Activated gamma-delta T cell (primary cell): ENCODE data around the gene FYN.
"Not testable (repeated sequence)": the region's sequence is repeated elsewhere in the genome, so short reads cannot be mapped to it uniquely, and the experiment has no call there.

Experiments used
- DNase-seq: peaks from one replicate; lab custom pipeline; 2025; lab: John Stamatoyannopoulos, UW

FYN gene

DNA sequence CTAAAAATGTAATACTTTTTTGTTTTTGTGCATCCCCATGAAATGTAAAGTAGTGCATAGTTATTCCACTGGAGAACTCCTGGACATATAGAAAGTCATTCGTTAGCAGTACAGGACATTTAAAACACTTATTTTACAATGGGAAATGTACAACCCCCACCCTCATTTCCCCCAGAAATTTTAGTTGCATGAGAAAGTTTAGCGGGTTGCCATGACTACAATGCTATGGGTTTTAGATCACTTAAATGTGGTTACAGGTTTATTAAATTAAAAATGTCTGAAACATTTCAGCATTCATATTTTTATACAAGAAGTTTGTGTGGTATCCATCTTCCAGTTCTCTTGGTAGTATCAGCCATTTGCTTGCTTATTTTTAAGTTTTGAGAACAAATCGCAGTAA lies 212.7 kb downstream of the FYN start:
- no peak for DNase-seq

DNA sequence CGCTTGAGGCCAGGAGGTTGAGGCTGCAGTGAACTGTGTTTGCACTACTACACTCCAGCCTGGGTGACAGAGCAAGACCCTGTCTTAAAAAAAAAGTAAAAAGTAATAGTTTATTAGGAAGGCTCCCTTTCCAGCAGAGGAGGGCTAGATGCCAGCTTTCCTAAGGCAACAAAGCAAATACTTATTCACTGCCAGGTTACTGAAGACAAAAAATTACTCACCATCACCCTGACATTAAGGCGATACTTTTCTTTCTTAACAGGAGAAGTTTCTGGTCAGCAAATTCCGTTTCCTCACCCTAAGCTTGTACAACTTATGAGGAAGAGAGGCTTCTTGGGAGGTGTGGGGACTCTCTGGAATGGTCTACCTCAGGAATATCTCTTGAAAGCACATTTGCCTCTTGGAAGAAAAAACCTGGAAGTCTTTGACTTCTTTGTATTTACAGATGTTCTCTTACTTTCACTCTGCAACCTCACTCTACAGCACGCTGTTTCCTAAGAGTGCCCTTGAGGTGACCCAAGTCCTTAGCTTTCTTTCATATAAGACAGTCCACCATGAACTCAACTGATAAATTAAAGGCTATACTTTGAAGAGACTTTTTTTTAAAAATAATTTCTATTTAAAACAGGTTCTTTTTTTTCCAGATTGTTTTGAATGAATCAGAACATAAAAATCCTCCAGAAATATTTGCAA lies 214.6 kb downstream of the FYN start:
- DNase-seq = no peak

DNA sequence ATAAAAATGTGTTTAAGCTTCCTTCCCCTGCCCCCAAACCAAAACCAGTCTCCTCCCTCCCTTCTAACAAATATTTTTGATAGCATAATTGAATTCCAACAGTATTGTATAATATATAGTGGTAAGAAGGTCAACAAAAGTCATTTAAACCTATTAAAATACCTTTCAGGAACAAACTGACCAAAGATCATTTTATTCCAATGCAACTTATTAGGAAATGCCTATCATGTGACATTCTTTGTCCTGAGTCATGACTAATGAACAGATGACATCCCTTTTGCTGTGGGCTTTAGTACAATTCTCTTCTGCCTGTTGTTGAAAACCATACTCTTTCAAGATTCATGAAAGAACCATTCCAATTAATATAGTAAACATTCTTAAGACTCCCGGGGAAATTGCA lies 216.1 kb downstream of the FYN start:
- no peak for DNase-seq

DNA sequence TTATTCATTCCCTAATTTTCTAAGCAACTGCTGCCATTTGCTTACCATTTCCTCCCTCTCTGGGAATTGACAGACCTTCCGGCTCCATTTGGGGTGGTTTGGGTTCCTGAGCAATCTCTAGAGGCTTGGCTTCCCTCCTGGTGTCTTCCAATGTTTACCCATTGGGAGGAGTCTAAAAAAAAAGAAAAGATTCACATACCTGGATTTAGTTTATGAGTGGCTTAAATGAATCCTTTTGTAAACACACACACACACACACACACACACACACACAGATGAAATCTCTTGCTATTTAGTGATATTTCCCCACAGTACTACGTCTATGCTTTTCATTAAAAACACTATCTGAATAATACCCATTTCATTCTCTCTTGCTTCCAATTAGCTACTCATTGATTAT lies 219.3 kb downstream of the FYN start:
- no peak for DNase-seq

DNA sequence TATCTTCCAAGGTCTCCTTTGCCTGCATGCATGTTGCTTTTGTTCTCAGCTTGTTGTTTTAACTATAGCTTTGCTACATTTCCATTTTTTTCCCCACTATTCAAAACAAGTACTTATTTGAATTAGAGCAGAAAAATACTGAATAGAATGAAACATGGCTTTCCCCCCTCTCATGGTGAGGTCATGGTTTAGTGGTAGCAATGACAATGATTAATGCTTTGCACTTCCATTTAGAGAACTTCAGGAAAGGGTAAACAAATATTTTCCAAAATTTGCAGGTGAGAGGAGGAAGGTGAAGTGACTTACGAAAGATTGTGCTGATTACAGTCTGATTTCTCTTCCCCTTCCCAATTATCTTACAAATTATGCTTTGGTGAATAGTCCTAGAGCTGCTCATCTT lies 219.8 kb downstream of the FYN start:
- no peak for DNase-seq

DNA sequence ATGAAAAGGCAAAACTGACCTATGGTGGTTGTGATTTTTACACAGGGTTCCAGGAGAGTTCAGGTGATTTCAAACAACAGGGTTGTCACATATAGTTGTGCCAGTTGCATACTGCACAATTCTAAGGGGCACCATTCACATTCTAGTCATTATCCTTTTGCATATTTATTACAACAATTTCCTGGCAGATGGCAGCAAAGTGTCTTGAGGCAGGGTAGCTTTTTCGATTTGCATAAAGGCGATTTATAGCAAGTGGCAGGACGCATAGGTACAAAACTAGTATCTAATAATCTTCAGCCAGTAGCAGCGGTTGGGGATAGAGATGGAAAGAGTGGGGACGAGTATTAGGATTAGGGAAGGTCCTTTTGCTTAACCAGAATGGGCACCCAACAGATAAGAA lies 221.1 kb downstream of the FYN start:
- DNase-seq = no peak

DNA sequence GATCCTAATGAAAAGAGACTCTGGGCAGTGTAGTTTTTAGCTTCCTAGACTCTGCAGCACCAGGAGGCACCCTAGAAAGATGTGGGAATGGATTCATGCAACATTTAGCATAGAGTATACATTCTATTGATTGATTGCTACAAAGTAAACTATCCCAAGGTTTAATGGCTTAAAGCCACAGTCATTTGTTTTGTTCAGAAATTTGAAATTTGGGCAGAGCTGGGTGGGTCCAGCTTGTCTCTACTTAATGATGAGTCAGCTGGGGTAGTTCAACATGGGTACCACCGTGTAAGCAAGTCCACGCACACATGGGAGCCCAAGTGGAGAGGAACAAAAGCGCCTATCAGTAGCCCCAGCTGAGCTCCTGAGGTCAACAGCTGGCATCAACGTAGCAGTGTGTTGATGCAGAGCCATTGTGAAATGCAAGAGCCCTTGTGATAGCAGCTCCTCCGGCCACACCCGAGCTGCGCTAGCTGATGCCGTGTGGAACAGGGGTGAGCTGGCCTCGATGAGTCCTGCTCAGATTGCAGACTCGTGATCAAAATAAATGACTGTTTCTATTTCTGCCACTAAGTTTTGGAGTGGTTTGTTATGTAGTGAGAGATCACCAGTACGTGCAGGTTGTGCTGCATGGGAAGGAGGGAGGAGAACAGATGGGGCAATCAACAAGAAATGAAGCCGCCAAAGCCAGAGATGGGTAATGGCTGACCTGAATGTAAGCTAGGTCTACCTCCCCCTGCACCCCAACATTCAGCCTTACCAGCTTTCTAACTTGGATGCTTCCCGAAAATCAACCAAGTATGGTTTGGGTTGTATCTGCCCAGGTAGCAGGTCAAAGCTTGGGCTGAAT lies 221.8 kb downstream of the FYN start:
- DNase-seq = no peak

DNA sequence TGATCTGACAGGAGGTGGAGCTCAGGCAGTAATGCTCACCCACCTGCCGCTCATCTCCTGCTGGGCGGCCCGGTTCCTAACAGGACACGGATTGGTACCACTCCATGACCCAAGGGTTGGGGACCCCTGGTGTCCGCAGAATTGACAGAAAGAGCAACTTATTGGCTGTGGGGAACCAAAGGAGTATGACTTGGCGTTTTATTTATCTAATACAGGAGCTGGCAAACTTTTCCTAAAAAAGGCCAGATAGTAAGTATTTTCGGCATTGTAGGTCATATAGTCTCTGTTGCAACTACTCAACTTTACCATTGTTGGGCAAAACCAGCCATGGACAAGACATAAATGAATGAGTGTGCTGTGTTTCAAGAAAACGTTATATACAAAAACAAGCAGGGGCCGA lies 223.2 kb downstream of the FYN start:
- DNase-seq = no peak

DNA sequence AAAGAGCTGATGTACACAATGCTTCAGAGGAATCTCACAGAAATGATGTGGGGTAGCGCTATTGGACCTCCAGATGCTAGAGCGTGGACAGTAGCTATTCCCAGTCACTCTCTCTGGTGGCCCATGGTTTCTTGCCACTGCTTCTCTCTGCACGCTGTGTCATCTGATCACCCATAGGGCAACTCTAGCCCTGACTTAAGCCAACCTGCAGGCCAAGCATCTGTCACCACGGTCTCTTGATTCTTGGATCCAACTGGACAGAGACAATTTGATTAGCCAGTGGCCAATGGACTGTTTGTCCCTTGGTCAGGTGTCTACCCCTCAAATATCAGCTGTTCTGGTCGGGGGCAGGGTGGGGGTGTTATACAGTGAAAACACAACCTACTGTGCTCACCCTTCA lies 225.2 kb downstream of the FYN start:
- DNase-seq = no peak

DNA sequence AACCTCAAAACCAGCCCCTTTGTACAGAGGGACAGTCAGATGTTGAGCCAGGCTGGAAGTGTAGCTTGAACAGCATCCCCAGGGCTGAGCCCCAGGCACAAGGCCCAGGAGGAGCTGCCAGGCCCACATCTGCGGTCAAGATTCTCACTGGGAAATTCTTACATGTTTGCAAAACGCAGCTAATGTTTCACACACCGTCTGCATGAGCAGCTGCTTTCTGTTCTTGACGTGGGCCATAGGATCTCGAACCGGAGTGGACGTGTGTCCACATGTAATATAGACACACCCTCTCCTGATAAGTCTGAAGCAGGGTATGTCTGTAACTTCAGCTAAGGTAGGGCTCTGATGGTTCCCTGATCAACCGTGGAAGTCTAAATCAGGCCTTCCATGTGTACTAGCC lies 226.3 kb downstream of the FYN start:
- no peak for DNase-seq

DNA sequence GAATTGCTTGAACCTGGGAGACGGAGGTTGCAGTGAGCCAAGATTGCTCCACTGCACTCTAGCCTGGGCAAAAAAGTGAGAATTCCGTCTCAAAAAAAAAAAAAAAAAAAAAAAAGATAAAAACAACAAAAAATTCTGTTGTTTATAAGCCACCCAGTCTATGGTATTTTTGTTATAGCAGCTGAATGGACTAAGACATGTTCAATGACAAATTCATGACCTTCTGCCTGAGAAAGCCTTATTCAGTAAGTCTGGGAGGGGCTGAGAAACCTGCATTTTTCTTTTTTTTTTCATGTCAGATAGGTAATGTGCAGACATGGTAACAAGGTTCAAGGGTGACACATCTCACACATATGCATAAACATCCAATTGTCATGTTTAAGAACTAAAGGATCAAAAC lies 227.2 kb downstream of the FYN start:
- no peak for DNase-seq

DNA sequence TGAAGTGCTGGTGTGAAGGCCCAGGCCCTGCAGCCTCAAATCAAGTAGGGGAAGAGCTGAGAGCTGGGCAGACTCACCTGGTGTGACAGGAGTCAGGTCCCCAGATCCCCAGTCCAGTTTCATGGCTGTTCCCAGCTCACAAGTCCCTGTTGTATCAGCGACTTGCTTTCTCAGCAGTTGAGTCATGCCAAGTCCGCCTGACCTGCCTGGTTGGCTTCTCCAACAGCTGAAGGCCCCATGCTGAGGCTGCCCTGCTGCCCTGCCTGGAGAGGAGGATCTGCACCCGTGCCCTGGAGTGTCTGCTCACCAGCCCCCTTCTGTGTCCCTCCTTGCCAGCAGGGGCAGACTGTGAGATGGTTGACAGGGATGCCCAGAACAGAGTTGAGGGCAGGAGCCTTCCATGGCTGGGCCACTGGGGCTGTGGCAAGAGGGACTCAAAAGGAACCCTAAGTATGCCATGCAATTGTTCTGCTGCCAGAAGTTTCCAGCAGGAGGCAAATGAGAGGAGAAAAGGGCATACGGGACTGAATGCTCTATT lies 228.3 kb downstream of the FYN start:
- no peak for DNase-seq

DNA sequence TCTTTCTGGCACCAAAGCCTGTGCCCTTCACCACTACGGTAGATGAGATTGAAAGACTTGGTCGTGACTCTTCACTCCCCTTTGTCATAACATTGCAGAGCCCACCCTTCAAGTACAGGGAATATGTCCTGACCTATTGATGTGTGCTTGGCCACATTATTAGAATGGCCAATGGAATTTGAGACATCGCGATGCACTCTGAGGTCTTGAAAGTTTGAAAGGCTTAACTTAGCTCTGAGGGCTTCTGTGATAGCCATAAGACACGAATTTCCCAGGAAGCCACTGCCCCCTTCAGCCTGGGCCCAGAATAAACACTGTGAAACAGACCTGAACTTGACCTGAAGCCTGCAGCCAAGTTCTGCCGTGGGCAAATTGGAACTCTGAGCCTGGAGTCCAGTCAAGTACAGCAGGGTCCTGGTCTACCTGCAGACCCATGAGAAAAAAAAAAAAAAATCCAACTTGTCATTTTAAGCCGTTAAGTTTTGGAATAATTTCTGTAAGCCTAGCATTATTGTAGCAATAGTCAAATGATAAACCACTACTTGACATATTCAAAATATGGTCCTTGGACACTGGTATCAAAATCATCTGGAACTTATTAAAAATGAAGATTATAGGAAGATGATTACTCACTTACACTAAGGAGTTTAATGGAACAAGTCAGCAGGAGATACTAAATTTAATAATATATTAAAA lies 230.6 kb downstream of the FYN start:
- no peak for DNase-seq

DNA sequence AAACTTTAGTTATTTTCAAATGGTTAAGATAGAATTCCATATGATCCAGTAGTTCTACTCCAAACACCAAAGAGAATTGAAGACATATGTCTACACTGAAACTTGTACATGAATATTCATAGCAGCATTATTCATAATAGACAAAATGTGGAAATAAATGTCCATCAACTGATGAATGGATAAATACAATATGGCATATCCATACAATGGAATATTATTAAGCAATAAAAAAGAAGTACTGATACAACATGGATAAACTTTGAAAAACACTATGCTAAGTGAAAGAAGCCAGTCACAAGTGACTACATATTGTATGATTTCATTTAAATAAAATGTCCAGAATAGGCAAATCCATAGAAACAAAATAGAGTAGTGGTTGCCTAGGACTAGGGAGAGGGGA lies 234.0 kb downstream of the FYN start:
- DNase-seq = no peak

DNA sequence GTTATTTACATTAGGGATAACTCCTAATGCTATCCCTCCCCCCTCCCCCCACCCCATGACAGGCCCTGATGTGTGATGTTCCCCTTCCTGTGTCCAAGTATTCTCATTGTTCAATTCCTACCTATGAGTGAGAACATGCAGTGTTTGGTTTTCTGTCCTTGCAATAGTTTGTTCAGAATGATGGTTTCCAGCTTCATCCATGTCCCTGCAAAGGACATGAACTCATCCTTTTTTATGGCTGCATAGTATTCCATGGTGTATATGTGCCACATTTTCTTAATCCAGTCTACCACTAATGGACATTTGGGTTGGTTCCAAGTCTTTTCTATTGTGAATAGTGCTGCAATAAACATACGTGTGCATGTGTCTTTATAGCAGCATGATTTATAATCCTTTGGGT lies 238.3 kb downstream of the FYN start:
- not testable (repeated sequence) for DNase-seq

DNA sequence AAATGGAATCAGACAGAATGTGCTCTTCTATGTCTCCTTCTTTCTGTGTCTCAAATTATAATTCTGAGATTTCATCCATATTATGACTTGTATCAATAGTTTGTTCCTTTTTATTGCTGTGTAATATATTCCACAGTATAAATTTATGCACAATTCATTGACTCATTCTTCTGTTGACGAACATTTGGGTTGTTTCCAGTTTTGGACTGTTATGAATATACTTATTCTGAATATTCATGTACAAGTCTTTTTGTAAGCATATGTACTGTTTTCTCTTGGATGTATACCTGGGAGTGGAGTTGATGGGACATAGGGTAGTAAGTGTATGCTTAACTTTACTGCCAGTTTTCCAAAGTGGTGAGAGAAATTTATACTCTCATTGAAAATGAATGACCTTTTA lies 239.4 kb downstream of the FYN start:
- DNase-seq = no peak

DNA sequence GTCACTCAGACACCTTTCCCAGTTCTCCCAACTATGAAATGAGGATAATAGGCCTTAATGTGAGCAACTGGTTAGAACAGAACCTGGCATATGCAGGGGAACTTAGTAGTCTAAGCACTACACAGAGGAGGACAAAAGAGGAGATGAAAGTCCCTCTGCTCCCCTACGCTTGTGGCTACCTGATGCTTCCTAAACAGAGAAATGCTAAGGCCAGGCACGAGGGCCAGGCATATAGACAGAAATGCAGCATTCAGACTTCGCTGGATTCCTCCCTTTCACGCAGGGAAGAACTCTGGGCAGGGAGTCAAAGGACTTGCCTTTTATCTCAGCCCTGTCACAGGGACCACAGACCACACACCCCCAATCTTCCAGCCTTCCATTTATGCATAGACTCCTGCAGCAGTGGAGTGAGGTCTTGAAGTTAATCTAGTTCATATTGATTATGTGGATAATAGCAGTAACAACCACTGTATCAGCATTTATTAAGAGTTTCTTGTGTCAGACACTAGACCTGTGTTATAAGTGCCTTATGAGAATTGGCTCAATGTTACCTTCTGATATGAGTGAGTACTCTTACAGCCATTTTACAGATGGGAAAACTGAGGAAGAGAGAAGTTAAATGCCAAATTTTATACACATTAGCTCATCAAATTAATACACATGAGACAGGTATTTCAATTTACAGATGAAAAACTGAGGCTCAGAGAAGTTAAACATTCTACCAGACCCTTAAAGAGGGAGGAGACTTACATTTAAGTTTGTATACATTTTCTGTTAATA lies 240.6 kb downstream of the FYN start:
- no peak for DNase-seq

DNA sequence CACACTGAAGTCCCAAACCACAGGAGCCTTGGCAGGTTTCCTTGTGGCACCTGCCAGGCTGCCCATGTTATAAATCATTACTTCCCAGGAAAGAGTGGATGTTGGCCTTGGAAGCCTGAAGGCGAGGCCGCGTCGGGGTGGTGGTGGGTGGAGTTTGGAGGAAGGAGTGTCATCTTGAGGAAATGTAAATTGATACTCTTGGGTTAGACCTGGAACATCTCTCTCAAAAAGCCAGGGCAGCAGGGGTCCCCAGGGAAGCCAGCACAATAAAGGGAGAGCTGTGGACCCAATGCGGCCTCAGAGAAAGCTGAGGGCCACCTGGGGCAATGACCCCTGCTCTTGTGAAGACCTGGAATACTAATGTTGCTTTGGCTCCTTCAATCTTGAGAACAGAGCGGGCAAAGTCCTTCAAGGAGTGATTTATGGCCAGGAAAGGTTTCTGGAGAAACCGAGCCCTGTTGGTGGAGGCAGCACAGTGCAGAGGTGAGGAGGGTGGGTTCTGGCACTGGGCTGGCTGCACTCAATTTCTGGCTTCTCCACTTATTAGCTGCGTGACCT lies 241.3 kb downstream of the FYN start:
- DNase-seq = no peak

DNA sequence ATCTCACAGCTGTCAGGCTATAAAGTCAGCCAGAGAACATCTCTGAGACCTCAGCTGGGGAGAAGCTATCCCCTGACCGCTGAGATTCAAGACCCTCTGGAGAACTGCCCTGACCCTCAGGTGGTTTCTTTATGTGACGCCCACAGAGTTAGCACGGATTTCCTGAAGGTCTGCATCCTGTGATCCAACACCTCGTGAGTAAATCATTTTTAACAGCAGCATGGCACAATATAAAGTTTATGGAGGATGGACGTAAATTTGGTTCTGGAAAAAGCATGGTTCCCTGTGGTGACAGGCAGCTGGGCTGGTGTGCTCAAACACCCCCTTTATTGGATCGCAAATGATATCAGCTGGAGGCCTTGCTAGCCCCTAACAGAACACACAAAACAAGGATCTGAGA lies 242.2 kb downstream of the FYN start:
- no peak for DNase-seq

DNA sequence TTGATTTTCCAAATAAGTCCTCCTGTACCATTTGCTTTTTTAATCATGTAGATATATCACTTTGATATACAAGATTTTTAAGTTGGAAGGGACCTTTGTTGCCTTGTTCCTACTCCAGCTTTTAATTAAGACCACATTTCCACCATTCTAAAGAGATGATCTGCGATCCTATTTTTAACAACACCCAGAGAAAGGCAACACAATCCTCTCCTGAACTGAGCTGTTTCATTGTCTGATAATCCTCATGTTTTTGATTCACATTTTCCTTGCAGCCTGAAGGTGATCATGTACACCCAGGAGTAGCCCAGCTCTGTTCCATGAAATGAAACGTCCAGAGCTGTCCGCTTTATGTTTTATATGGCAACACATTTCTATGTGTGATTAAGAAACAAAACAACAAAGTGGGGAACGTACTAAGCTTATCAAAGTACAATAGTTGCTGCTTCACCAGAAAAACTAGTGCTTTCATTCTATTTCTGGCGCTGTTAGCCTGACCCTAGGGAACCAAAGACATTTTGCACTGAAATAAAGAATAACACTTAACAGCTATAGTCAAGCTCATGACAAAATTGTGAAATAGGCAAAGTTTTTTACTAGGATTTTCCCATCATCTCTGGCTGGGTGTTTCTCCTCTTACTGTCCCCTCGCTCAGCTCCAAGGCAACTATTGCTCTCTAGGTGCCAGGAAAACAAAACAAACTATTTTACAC lies 245.0 kb downstream of the FYN start:
- DNase-seq = no peak

DNA sequence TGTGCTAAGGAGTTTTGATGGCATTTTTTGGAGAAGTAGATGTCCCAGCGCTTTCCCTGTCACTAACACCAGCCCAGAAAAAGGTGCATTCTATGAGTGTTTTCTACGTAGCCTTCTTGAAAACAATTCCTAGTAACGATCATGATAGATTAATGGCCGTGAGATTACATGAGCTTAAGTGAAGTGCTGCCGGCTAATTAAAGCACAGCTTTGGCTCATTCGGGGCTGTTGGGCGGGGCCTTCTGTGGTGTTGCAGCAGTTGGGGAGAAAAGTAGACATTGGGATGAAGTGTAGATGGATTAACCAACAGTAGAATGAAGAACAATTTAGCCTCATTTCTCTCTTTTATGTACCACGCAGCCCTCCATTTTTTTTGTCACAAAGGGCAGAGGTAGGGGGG lies 246.8 kb downstream of the FYN start:
- DNase-seq = no peak
